Right ventricle myocardium superior (tissue), 1 donor: Measurements from ENCODE around the gene COA8. TPM values are rescaled to one million over a fixed set of nuclear protein-coding genes. Genes with fewer than 3 reads are reported as not detected.

Source experiments
- ATAC-seq: fragments of 200-7000 bp; cut with Tn5 transposase; one replicate; pipeline ENCODE4 v1.9.1; 2020; ENCODE audit warnings: mild to moderate bottlenecking; ENCODE audit not compliant: poor library complexity
- DNase-seq: peaks from one replicate; pipeline ENCODE4 v3.0.0-alpha.2; 2020
- intact Hi-C: fragments of 100-400 bp; cut with DNase I; formaldehyde crosslinking; loops from one replicate; pipeline ENCODE4 v1.11.2; 2022
- total RNA-seq: library from RNA; stranded (reverse); fragmentation: NEBNext Ultra II Directional; extraction: Animal tissue kit (Norgen Biotek cat#: 25700); gene quantifications from one replicate; pipeline ENCODE4 v1.2.1, GENCODE V29; 2021
- donor health status: DM: no; HTN: yes; CAD: no; lungs with severe emphysema.

The COA8 gene
- total RNA-seq, 1 donor from 2014 or later: 60.6 TPM

DNA sequence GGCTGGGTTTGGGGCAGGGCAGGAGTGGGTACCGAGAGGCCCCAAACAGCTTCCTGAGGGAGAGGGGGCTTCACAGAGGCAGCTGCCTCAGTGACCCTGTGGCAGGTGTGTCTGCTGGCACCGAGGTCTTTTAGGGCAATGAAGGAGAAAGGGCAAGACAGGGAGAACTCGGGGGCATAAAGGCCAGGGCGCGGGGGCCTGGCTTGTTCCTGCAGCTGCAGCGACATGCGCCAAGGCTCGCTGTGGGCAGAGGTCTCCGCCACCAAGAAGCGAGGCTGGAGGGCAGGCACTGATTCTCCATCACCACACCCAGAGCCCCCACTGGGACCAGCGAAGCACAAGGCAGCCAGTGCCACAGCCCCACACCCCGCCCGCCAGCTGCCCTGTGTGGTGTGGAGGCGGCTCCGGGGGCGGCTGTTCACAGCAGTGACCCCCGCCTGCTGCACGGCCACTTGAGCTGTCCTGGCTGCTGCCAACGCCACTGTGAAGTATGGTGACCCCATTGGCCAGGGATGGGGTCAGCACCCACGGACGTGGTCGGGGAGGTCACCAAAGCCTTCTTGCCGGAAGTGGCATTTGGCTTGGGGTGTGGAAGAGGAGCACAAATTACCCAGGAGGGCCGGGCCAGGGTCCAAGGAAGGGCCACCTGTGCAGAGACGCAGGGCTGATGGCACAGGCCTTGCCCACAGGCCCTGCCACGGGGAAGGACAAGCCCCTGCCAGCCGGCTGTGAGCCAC is 16.7 kb upstream of the COA8 start:
- intact Hi-C loops: loop anchor here (5.0 kb wide), 1 partner anchor 44 kb away; no protein-coding TSS in a partner anchor
- DNase-seq: peak; percentile 43
- ATAC-seq: no peak

DNA sequence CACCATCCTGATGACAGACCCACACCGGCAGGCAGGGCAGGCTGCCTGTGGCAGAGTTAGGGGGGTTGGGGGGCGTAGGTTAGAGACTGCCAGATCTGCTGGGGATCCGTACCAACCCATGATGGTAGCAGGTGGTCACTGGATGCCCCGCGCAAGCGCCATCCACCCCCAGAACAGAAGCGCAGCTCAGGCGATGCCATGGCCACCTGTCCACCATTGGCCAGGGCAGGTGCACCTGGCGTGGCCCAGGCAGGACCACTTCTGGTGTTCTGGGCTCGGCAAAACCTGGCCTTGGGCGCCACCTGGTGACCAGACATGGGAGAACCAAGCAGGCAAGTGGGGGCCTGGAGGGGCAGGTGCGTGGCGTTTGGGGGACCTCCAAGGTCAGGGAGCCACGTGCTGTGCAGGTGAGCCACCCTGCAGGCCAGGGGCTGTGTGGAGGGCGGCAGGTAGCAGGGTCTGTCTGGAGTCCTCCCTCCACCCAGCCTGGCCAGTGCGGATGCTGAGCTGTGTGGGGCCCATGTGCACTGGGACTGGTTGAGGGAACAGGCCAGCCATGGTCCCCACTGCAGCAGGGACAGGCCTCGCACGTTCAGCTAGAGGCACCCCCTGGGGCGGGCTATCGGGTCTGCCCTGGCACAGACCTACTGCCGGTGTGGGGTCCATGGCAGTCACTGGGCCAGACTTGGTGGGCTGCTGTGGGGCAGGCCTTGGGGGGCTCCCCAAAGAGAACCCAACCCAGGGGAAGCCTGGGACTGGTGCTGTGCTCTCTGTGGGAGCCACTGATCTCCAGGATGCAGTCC is 15.9 kb upstream of the COA8 start:
- intact Hi-C loops: loop anchor here (5.0 kb wide), 1 partner anchor 45 kb away; no protein-coding TSS in a partner anchor
- peak; percentile 86 for DNase-seq
- ATAC-seq: peak; percentile 28

DNA sequence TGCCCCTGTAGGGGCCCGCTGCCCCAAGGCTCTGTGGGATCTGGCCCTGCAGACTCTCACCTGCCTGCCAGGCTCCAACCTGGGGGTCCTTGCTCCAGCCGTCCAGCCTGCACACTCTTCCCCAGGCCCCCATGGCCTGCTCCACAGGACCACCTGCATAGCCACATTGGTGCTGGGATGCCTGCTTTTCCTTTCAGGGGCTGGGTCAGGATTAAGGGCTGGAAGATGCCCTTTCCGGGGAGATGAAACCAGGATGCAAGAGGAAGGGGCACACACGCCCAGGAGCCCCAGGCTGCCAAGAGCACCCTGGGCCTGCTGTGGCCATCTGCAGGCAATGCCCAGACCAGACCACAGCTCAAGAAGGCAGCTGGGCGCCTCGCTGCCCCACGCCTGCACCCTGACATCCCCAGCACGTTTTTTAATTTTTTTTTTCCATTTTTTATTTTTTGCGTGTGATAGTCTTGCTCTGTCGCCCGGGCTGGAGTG is 15.3 kb upstream of the COA8 start:
- DNase-seq: peak; percentile 25
- ATAC-seq: no peak
- intact Hi-C loops: loop anchor here (5.0 kb wide), 1 partner anchor 45 kb away; no protein-coding TSS in a partner anchor

DNA sequence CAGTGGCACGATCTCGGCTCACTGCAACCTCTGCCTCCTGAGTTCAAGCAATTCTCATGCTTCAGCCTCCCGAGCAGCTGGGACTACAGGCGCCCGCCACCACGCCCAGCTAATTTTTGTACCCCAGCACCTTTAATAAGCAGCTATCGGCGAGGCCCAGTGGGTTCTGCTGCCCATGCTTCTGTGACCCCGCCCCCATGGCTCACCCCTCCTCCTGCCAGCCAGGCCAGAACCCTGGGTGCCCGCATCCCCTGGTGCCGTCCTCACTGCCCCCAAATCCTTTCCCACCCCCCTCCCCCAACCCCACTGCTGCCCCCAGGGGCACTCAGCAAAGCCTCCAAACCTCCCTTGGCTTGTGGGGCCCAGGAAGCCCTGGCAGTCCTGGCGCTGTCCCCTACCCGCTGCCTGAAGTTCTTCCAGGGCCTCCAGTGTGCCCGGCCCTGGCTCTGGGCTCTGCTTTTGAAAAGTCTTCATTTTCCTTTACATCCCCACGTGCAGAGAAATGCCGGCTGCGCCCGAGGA is 14.8 kb upstream of the COA8 start:
- intact Hi-C loops: loop anchor here (5.0 kb wide), 1 partner anchor 46 kb away; no protein-coding TSS in a partner anchor

DNA sequence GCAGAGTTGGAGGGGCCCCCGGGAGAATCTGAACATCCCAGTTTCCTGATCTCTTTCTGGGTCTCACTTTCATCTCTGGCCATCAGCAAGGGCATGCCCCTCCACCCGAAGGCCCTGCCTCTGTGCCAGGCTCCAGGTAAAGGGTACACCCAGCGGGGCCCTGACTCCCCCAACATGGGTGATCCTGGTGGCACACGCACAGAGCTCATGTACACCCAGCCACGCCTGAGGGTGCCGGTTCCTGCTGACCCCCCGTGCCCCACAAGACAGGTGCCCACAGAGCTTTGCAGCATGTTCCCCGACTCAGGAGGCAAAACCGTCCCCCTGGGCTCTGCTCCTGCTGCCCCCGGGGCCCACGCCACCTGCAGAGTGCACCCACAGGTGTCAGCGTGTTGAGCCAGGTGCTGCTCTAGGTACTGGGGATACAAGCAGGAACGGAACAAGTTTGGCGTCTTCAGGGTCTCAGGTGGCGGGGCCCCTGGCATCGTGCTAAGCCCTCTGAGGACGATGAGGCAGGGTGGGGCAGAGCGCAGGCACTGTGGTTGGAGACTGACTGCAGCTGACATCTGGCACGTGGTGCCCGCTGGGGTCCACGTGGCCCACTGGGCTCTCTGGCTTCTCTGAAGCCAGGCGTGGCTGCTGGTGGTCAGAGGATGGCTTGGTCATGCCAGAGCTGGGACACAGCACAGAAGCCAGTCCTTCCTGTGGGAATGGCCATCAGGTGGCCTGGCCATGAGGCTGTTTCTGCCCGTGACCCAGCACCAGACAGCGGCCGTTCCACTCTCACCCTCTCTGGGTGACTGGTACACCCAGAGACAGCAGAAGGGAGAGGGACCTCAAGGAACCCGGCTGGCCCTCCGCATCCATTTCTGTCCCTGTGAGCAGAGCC is 14.1 kb upstream of the COA8 start:
- intact Hi-C loops: loop anchor here (5.0 kb wide), 1 partner anchor 46 kb away; no protein-coding TSS in a partner anchor
- no peak for ATAC-seq
- DNase-seq: peak; percentile 37

More for the DNA sequence above, 14.8 kb upstream of the COA8 start:
- DNase-seq (peak; percentile 38), ATAC-seq (no peak)

DNA sequence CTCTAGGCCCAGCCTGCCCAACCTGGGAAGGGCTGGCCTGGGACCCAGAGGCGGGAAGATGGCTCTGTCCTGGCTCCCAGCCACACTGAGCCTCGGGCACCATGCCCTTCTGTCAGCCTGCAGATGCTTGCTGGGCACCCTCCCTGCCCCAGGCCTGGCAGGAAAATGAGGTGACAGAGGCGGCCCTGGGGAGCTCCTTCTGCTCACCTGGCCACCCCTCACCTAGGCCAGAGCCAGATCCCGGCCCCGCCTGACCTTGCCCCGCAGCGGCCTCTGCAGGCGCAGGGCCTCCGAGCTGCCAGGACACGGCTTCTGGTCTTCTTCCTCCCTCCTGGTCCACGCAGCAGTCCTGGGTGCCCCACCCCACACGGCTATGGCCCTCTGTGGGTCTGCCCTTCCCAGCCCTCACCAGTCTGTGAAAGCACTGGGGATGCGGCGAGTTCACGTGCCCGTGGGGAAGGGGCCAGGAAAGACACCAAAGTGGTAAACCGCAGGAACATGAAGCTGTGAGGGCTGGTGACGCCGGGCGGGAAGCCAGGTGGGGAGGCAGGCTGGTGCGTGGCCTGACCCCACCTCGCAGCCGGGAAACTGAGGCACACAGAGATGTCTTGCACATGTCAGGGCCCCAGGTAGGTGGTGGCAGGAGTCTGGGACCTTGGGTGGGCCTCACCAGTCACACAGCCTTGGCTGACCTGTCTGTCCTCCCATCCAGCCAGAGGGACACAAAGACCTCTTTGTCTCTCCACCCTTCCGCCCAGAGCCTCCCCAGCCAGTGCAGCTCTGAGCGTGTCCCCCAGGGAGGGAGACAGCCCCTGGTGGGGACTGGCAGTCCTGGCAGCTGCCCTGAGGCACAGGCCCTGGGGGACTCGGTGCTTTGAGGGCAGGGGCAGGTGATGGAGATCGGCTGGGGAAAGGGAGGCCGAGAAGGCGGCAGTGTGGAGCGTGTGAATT is 13.1 kb upstream of the COA8 start:
- ATAC-seq (peak; percentile 23), DNase-seq (peak; percentile 72)
- intact Hi-C loops: loop anchor here (5.0 kb wide), 1 partner anchor 47 kb away; no protein-coding TSS in a partner anchor

DNA sequence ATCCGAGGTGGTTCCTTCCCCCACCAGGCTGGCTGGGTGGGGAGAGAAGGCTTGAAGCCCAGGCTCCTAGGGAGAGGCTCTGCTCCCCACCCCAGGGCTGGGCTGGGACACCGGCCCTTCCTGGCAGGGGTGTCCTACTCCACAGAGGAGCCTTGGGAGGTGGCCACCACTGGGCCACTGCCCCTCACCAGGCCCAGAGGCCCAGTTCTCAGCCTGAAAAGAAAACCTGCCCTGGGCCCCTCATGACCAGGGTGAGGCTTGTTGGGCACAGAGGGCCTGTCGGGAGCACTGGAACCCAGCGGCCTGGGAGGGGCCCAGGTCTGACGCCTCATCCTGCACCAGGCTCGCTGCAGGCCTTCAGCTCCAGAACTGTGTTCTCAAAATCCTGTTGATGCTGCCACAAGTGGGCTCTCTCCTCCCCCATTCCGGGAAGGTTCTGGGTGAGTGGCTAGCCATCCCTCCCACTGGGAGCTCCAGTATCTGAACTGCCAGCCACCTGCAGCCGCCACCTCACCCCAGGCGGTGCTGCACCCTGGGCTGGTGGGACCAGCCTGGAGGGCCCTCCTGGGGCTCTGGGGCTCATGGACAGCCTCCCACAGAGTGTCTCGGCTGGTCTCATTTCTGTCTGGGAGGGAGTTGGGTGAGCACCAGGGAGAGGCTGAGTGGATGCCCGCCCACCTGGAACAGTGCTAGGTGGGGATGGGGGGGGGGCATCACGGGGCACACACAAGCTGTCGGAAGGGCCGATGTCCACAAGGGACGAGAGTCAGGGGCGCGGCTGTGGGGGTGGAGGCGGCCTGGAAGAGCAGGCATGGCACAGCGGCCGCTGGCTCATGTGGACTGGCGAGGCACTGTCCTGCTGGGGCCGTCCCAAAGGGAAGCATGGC is 12.1 kb upstream of the COA8 start:
- ATAC-seq: peak; percentile 9
- DNase-seq: peak; percentile 61
- intact Hi-C loops: no loop called here

DNA sequence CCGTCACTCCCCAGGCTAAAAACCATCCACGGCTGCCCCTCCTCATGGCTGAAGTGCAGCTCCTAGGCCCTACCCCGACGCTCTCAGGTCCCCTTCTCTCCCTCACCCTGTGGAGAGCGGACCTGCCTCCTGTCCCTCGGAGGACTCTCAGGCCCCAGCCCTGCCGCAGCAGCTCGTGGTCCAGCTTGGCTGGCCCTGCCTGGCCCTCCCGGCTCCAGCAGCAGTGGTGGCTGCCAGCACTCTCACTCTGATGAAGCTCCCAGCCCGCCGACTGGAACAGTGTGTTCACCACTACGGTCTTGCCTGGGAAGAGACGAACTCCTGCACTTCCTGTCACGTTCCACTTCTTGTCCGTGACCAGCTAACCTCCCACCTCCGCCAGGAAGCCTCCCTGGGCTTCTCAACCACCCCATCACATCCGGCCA is 11.4 kb upstream of the COA8 start:
- ATAC-seq (peak; percentile 66), DNase-seq (peak; percentile 88)
- intact Hi-C loops: no loop called here

DNA sequence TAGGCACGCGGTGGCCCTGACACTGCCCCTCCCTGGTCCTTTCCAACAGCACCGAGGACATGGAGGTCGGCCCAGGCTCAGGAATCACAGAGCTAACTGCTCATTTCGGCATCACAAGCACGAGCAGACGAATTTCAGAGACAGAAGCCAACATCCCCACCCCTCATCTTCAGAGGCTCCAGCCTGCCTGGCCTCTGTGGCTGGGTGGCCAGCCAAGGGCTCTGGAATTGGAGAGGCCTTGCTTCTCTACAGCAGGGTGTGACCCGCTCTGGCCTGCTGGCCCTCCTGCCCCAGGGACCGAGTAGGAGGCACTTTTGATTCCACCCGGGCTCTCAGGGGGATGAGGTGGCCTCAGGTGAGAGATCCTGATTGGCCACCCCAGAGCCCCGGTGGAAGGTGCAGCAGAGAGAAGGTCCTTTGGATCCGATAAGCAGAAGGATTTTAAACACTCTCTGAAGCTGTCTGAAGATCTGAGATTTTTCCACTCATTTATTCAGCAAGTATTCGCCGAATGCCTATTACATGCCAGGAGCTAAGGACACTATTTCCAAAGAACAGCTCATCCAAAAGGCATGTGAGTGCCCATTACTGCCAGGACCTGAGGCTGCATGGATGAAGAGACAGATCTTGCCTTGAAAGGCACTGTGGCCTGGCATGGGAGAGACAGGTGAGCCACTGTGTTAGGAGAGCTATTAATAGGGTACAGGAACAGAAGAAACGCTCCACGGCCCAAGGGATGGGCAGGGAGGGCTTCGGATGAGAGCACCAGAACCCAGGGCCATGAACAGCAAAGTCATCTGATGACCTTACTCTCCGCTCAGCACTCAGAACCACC is 10.5 kb upstream of the COA8 start:
- ATAC-seq (peak; percentile 47), DNase-seq (peak; percentile 80)
- intact Hi-C loops: no loop called here

DNA sequence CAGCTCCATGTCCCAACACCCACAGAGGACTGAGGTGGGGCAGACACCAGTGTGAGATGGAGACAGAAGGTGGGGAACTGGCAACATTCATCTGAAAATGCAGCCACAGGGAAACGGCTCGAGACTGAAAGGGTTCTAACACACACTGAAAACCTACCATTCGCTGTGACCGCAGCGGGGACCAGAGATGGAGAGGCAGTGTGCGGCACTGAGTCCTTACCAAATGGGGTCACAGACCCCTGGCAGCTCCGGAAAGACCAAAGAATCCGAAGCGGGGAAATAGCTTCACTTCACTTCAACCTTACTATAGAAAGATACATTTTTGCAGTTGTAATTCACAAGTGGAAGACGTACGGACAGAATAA is 9.9 kb upstream of the COA8 start:
- DNase-seq: no peak
- intact Hi-C loops: no loop called here
- no peak for ATAC-seq

DNA sequence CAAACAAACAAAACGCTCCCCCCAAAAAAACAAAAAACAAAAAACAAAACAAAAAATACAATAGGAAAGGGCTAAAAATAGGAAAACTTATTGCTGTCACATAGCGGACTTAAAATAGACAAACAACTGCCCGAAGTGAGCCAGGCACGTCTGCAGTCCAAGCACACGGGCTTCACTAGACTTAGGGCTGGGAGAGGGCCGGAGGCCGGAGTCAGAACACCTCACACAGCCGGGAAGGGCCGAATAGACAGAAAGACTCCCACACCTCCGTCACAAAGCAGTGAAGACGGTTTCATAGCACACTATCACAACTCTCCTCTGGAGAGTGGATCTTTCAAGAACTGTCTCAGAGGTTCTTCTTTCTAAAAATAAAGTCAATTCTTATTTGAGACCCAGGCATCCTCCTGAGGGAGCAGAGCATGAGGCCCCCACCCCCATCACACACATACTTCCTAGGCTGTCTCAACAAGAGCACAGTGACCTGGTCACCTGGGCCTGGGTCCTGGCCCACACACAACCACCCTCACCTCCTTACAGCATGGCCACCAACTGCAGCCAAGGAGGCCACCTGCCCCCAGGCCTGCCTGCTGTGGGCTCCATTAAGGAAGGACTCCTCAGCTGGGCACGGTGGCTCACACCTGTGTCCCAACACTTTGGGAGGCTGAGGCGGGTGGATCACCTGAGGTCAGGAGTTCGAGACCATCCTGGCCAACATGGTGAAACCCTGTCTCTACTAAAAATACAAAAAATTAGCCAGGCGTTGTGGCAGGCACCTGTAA is 7.0 kb upstream of the COA8 start:
- peak; percentile 49 for DNase-seq
- no peak for ATAC-seq
- intact Hi-C loops: no loop called here

DNA sequence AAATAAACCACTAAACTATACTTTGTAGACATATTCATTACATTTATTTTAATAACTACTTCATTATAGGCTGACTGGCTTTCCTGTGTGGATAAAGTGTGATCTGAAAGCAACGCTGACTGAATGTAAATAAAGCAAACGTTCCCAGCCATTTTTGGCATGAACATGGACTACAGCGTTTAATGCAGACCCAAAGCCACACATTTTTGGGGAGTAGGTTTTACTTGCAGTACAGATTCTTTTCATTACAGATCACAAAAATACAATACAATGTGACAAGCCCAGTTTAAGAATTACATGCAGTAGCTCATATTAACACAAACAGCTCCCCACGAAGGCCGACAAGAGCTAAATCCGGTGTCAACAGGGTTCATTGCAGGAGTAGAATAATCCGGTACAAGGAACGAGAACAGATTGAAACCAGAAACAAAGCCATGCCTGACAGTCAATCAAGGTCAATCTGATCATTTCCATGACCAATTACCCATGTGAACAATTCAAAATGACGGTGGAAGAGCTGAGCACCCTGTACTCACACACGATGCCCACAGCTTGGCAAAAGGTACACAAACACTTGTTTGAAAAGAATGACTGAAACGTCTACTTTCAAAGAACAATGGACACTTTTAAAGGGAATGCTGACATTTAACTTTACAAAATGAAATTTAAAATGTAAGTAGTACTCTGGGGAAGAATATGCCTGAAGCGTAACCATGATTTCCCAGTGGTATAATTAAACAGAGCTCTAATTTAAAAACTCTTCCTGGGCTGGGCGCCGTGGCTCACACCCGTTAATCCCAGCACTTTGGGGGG is 5.6 kb upstream of the COA8 start:
- intact Hi-C loops: no loop called here
- ATAC-seq (no peak), DNase-seq (peak; percentile 6)

DNA sequence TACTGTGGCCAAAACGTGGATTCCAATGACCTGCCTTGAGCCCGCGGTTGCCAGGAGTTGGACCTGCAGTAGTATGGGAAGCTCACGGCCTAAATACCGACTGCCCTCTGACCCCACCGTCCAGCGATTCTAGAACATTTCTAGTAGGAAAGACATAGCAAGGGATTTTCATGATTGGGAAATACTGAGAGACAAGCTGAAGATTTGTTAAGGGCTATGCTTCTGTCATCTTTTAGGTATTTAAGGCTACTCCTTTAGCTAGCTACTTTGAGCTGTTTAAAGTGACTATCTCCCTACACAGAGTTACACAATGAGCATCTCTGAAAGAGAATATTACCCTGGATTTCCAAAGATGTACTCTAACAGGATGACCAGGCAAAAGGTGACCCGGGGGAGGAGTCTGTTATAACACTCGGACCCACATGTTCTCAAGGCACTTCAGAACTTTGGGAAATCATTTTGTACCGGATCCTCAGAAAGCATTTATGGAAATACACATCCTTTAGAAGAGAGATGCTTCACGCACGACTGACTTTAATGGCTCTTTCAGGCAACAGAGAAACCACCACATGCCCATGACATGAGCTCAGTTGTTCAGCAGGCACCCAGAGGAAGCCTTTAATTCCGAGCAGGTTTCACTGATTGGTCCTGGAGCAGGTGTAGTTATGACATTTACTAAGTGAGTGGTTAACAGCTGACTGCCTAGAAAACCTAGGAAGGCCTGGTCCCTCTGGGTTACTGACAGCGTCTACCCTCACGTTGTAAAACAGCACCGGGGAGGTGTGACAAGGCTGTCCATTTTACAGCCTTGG is 4.5 kb upstream of the COA8 start:
- no peak for ATAC-seq
- intact Hi-C loops: no loop called here

More for the DNA sequence above, 4.5 kb upstream of the COA8 start:
- peak; percentile 33 for DNase-seq
